ENCODE results near the gene YPEL2. TPM values are rescaled to one million over a fixed set of nuclear protein-coding genes. Genes with fewer than 3 reads are reported as not detected.

YPEL2 gene
- total and polyA plus RNA-seq, 2 experiments from 2014 or later, result 20.2 to 26.0 TPM

GRCh38 chr17:59355030-59355701 is 23.7 kb downstream of the YPEL2 start:
- Histone ChIP-seq H3K27ac (no peak overlapping the region), H3K9me3 (ENCODE audit: low read depth) (no peaks in the 10 kb centered on the region), H3K4me1 (ENCODE audit: insufficient read depth) (no peaks in the 10 kb centered on the region), H3K36me3 (replicated peaks; ENCODE audit: insufficient read depth, low read depth) (no peaks in the 10 kb centered on the region), H3K9me2 (replicated peaks; ENCODE audit: insufficient read depth) (no peaks in the 10 kb centered on the region), H3K4me3 (no peak overlapping the region), H2AFZ (no peak overlapping the region), H3K27me3 (no peaks in the 10 kb centered on the region), H3K79me2 (peaks cover 92% of the 10 kb centered on the region), H3K4me2 (no peak overlapping the region), H4K20me1 (ENCODE audit: insufficient read depth, poor library complexity, severe bottlenecking) (peaks cover 15% of the 10 kb centered on the region)
- TF ChIP-seq EZH2phosphoT487 (IDR thresholded peaks at IDR 0.05; ENCODE audit: low read depth, severe bottlenecking, unreplicated experiment) (no peak), EZH2 (IDR thresholded peaks at IDR 0.05; ENCODE audit: borderline replicate concordance) (no peak)
- TF ChIP-seq, protein P1, sequence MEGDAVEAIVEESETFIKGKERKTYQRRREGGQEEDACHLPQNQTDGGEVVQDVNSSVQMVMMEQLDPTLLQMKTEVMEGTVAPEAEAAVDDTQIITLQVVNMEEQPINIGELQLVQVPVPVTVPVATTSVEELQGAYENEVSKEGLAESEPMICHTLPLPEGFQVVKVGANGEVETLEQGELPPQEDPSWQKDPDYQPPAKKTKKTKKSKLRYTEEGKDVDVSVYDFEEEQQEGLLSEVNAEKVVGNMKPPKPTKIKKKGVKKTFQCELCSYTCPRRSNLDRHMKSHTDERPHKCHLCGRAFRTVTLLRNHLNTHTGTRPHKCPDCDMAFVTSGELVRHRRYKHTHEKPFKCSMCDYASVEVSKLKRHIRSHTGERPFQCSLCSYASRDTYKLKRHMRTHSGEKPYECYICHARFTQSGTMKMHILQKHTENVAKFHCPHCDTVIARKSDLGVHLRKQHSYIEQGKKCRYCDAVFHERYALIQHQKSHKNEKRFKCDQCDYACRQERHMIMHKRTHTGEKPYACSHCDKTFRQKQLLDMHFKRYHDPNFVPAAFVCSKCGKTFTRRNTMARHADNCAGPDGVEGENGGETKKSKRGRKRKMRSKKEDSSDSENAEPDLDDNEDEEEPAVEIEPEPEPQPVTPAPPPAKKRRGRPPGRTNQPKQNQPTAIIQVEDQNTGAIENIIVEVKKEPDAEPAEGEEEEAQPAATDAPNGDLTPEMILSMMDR (IDR thresholded peaks at IDR 0.05; ENCODE audit: poor library complexity), result no peak
- 84% methylated on average over 4 of the region's 4 CpGs for WGBS (ENCODE audit: low lambda C conversion rate, missing lambda C conversion rate)
- no peak for DNase-seq (ENCODE audit: low spot score)

GRCh38 chr17:59355702-59356325 is 24.4 kb downstream of the YPEL2 start:
- H2AFZ ChIP-seq, result no peak overlapping the region
- no peak for DNase-seq (ENCODE audit: low spot score)
- no peaks in the 10 kb centered on the region for H3K27me3 ChIP-seq
- no peaks in the 10 kb centered on the region for H3K9me3 ChIP-seq (ENCODE audit: low read depth)
- H3K4me3 ChIP-seq, result no peak overlapping the region
- no peaks in the 10 kb centered on the region for H3K9me2 ChIP-seq (replicated peaks; ENCODE audit: insufficient read depth)
- WGBS (ENCODE audit: low lambda C conversion rate, missing lambda C conversion rate), result 94% methylated on average over 4 of the region's 4 CpGs
- peaks cover 15% of the 10 kb centered on the region for H4K20me1 ChIP-seq (ENCODE audit: insufficient read depth, poor library complexity, severe bottlenecking)
- H3K4me2 ChIP-seq, result no peak overlapping the region
- no peaks in the 10 kb centered on the region for H3K4me1 ChIP-seq (ENCODE audit: insufficient read depth)
- H3K79me2 ChIP-seq, result peaks cover 93% of the 10 kb centered on the region
- TF ChIP-seq EZH2phosphoT487 (IDR thresholded peaks at IDR 0.05; ENCODE audit: low read depth, severe bottlenecking, unreplicated experiment) (no peak), EZH2 (IDR thresholded peaks at IDR 0.05; ENCODE audit: borderline replicate concordance) (no peak)
- TF ChIP-seq, protein P1 (IDR thresholded peaks at IDR 0.05; ENCODE audit: poor library complexity), result no peak
- no peak overlapping the region for H3K27ac ChIP-seq
- H3K36me3 ChIP-seq (replicated peaks; ENCODE audit: insufficient read depth, low read depth), result no peaks in the 10 kb centered on the region

GRCh38 chr17:59356543-59357218 is 25.2 kb downstream of the YPEL2 start:
- Histone ChIP-seq H3K9me3 (ENCODE audit: low read depth) (no peaks in the 10 kb centered on the region), H4K20me1 (ENCODE audit: insufficient read depth, poor library complexity, severe bottlenecking) (peaks cover 9% of the 10 kb centered on the region), H3K9me2 (replicated peaks; ENCODE audit: insufficient read depth) (no peaks in the 10 kb centered on the region), H2AFZ (no peak overlapping the region), H3K36me3 (replicated peaks; ENCODE audit: insufficient read depth, low read depth) (no peaks in the 10 kb centered on the region), H3K4me2 (no peak overlapping the region), H3K27ac (no peak overlapping the region), H3K4me1 (ENCODE audit: insufficient read depth) (peaks cover 3% of the 10 kb centered on the region), H3K27me3 (no peaks in the 10 kb centered on the region), H3K4me3 (no peak overlapping the region), H3K79me2 (peaks cover 91% of the 10 kb centered on the region)
- TF ChIP-seq EZH2phosphoT487 (IDR thresholded peaks at IDR 0.05; ENCODE audit: low read depth, severe bottlenecking, unreplicated experiment) (no peak), EZH2 (IDR thresholded peaks at IDR 0.05; ENCODE audit: borderline replicate concordance) (no peak)
- TF ChIP-seq, protein P1 (IDR thresholded peaks at IDR 0.05; ENCODE audit: poor library complexity), result no peak
- WGBS (ENCODE audit: low lambda C conversion rate, missing lambda C conversion rate), result 94% methylated on average over 2 of the region's 2 CpGs
- DNase-seq (ENCODE audit: low spot score), result no peak

Data from hepatocyte (in vitro differentiated cells).